ENCODE measurements around the gene TTC34. TPM values are rescaled to one million over a fixed set of nuclear protein-coding genes. Genes with fewer than 3 reads are reported as not detected.

TTC34 gene
- total RNA-seq, 1 experiment from 2014 or later, result 0.79 TPM

DNA sequence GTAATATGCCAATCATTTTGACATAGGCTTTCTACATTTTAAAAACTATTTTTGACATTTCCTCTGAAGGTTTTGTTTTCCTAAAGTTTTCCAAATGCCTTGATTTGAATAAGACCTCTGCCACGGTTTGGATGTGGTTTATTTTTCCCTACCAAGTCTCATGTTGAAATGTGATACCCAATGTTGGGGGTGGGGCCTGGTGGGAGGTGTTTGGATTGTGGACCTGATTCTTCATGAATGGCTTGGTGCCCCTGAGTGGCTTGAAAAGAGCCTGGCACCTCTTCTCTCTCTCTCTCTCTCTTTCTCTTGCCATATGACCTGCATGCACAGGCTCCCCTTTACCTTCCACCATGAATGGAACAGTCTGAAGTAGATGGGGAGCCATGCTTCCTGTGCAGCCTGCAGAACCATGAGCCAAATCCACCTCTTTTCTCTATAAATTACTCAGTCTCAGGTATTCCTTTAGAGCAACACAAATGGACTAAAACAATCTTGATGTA lies 183.5 kb downstream of the TTC34 start:
- no peaks in the 10 kb centered on the region for H3K27me3 ChIP-seq (replicated peaks; ENCODE audit: control insufficient read depth, insufficient read depth, low read length)
- H3K4me1 Mint-ChIP-seq (ENCODE audit: low read depth, unreplicated experiment), result no peaks in the 10 kb centered on the region
- peaks cover 5% of the 10 kb centered on the region for H3K27me3 Mint-ChIP-seq (ENCODE audit: insufficient read depth, unreplicated experiment)
- H3K4me3 ChIP-seq (ENCODE audit: low read depth, low read length), result no peak overlapping the region
- H3K9me3 Mint-ChIP-seq (ENCODE audit: unreplicated experiment), result peaks cover 12% of the 10 kb centered on the region
- H3K36me3 ChIP-seq (ENCODE audit: control insufficient read depth, insufficient read depth, low read length), result no peaks in the 10 kb centered on the region
- H3K4me1 ChIP-seq, result no peaks in the 10 kb centered on the region
- H3K36me3 Mint-ChIP-seq (ENCODE audit: insufficient read depth, unreplicated experiment), result no peaks in the 10 kb centered on the region
- CTCF ChIA-PET, result no interaction called here
- H3K4me3 Mint-ChIP-seq (ENCODE audit: unreplicated experiment), result no peak overlapping the region
- no peaks in the 10 kb centered on the region for H3K9me3 ChIP-seq
- no TSS peak for BruUV-seq (replicated peaks)
- no peak overlapping the region for H3K27ac Mint-ChIP-seq (ENCODE audit: unreplicated experiment)
- POLR2A ChIA-PET, result no interaction called here
- DNase-seq, result no peak
- intact Hi-C loops (cut with micrococcal nuclease; ENCODE audit: unreplicated experiment), result no loop called here
- TF ChIP-seq, protein P1, sequence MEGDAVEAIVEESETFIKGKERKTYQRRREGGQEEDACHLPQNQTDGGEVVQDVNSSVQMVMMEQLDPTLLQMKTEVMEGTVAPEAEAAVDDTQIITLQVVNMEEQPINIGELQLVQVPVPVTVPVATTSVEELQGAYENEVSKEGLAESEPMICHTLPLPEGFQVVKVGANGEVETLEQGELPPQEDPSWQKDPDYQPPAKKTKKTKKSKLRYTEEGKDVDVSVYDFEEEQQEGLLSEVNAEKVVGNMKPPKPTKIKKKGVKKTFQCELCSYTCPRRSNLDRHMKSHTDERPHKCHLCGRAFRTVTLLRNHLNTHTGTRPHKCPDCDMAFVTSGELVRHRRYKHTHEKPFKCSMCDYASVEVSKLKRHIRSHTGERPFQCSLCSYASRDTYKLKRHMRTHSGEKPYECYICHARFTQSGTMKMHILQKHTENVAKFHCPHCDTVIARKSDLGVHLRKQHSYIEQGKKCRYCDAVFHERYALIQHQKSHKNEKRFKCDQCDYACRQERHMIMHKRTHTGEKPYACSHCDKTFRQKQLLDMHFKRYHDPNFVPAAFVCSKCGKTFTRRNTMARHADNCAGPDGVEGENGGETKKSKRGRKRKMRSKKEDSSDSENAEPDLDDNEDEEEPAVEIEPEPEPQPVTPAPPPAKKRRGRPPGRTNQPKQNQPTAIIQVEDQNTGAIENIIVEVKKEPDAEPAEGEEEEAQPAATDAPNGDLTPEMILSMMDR (IDR thresholded peaks at IDR 0.05; ENCODE audit: insufficient read depth in 1 of 2, low read depth in 1 of 2, low read length in 1 of 2, severe bottlenecking in 1 of 2, unreplicated experiment in 1 of 2), result no peak

DNA sequence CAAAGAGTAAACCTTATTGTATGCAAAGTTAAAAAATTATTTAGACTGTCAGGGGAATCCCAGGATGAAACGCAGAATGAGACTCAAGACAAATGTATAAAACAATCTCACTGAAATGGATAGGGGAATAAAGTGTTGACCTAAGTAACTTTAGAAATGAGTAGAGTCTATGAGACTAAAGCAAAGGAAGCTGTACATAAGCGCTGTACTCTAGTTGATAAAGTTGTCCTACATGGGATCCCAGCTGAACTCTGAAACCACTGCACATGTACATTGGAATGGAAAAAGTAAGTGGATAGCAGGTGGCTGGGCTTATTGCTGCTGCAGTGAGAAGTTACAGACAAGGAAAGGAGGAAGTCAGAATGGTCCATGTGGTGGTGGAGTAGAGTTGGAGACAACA lies 187.3 kb downstream of the TTC34 start:
- H3K36me3 ChIP-seq (ENCODE audit: control insufficient read depth, insufficient read depth, low read length), result no peaks in the 10 kb centered on the region
- Mint-ChIP-seq H3K36me3 (ENCODE audit: insufficient read depth, unreplicated experiment) (no peaks in the 10 kb centered on the region), H3K27me3 (ENCODE audit: insufficient read depth, unreplicated experiment) (peaks cover 3% of the 10 kb centered on the region), H3K9me3 (ENCODE audit: unreplicated experiment) (no peaks in the 10 kb centered on the region), H3K4me3 (ENCODE audit: unreplicated experiment) (no peak overlapping the region), H3K27ac (ENCODE audit: unreplicated experiment) (no peak overlapping the region), H3K4me1 (ENCODE audit: low read depth, unreplicated experiment) (no peaks in the 10 kb centered on the region)
- TF ChIP-seq, protein P1 (IDR thresholded peaks at IDR 0.05; ENCODE audit: insufficient read depth in 1 of 2, low read depth in 1 of 2, low read length in 1 of 2, severe bottlenecking in 1 of 2, unreplicated experiment in 1 of 2), result no peak
- no peaks in the 10 kb centered on the region for H3K4me1 ChIP-seq
- ChIA-PET POLR2A (no interaction called here), CTCF (no interaction called here)
- no TSS peak for BruUV-seq (replicated peaks)
- H3K9me3 ChIP-seq, result no peaks in the 10 kb centered on the region
- intact Hi-C loops (cut with micrococcal nuclease; ENCODE audit: unreplicated experiment), result no loop called here
- no peak for DNase-seq
- no peaks in the 10 kb centered on the region for H3K27me3 ChIP-seq (replicated peaks; ENCODE audit: control insufficient read depth, insufficient read depth, low read length)
- H3K4me3 ChIP-seq (ENCODE audit: low read depth, low read length), result no peak overlapping the region

DNA sequence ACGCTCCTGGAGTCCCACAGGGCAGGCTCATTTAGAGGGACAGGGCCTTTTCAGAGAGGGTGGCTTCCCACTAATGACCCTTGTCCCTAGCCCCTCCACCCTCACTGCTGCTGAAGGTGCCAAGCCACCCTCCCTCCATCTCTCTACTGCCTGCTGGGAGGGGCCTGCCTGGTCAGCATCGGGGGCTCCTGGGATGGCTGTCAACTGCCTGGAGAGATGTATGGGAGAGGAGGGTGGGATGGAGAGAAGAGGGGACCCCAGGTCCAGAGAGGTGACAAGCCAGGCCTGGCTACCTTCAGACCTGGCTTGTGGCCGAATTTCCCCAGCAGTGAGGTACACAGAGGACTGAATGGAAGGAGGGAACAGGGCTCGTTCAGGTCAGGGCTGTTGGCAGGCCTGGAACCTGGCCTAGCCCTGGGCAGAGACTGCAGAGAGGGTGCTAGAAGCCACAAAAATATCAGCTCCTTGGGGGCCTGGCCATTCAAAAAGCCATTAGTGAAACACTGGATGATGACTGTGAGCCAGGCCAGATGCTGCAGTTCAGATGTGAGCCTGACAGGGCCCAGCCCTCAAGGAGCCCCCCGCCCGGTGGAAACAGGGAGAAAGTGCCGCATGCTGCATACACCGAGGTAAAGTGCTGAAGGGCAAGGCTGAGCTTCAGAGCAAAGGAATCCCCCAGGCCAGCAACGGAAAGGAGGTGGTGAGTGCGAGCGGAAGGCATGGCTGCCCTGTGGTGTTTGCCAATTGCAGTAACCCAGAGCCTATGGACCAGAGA lies 188.7 kb downstream of the TTC34 start:
- H3K4me3 ChIP-seq (ENCODE audit: low read depth, low read length), result no peak overlapping the region
- DNase-seq, result no peak
- no peaks in the 10 kb centered on the region for H3K9me3 ChIP-seq
- H3K4me1 Mint-ChIP-seq (ENCODE audit: low read depth, unreplicated experiment), result no peaks in the 10 kb centered on the region
- H3K36me3 Mint-ChIP-seq (ENCODE audit: insufficient read depth, unreplicated experiment), result no peaks in the 10 kb centered on the region
- no peaks in the 10 kb centered on the region for H3K9me3 Mint-ChIP-seq (ENCODE audit: unreplicated experiment)
- POLR2A ChIA-PET, result no interaction called here
- CTCF ChIA-PET, result no interaction called here
- no peak overlapping the region for H3K27ac Mint-ChIP-seq (ENCODE audit: unreplicated experiment)
- TF ChIP-seq, protein P1 (IDR thresholded peaks at IDR 0.05; ENCODE audit: insufficient read depth in 1 of 2, low read depth in 1 of 2, low read length in 1 of 2, severe bottlenecking in 1 of 2, unreplicated experiment in 1 of 2), result no peak
- H3K4me1 ChIP-seq, result no peaks in the 10 kb centered on the region
- H3K4me3 Mint-ChIP-seq (ENCODE audit: unreplicated experiment), result no peak overlapping the region
- no peaks in the 10 kb centered on the region for H3K27me3 ChIP-seq (replicated peaks; ENCODE audit: control insufficient read depth, insufficient read depth, low read length)
- BruUV-seq (replicated peaks), result no TSS peak
- intact Hi-C loops (cut with micrococcal nuclease; ENCODE audit: unreplicated experiment), result no loop called here
- no peaks in the 10 kb centered on the region for H3K27me3 Mint-ChIP-seq (ENCODE audit: insufficient read depth, unreplicated experiment)
- no peaks in the 10 kb centered on the region for H3K36me3 ChIP-seq (ENCODE audit: control insufficient read depth, insufficient read depth, low read length)
